Left hindlimb (tissue), 1 donor: ENCODE results near the gene ACAD8.

Experiments used
- DNase-seq: peaks from one replicate; pipeline ENCODE4 v3.0.0-alpha.2; 2018

ACAD8 gene

DNA sequence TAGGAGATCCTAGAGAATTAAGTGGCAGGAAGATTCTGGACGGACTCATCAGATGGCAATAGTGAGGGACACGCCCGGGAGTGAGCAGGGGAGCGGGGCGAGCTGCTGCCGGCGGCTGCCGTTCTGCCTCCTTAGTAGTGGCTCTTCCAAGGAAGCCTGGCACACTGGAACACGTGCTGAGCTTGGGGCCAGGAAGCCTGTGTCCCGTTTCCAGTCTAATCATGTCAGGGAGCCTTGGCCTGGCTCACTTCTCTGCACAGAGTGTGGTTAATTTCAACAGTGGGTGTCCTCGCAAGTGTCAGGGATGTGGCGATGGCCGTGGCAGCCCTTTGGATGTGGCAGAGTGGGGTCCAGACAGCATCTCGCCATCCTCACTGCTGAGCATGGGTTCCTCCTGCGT lies 39.3 kb downstream of the ACAD8 start:
- no peak for DNase-seq

DNA sequence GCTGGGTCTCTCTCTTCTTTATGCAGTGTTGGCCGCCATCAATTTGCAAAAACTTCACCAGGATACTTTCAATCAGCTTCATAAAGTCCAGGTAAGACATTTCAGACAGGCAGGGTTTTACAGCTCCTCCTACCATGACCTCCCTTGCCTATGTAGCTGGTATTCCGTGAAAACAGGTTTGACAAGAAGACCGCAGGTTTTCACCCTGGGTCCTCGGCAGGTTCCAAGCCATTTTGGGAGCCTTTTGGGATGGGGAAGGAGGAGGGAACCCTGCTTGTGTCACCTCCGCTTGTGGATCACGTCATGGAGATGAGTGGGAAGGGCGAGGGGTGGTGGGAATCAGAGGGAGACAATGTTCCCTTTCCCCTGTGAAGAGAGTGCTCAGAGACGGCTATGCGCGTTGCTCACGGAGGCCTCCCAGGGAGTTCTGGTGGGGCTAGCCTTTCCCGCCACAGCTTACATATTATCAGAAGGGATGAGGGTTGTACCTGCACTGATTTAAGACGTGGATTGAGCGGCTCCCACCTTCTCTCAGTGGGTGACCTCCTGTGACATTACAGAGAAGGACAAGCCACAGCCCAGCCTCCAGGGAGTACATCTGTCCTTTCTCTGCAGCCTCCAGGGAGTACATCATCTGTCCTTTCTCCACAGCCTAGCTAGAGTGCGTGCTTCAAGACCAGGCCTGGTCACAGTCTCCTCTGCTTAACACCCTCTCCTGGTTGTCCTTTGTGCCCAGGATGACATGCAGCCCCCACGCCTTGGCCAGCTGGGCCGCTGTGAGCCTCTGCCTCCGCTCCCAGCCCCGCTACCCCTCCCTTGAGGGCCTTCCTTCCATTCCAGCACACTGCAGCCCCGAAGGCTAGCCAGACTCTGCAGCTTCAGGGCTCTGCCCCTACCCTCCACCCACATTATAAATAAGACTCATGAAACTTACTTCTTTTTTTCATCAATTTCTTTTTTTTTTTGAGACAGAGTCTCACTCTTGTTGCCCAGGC lies 40.0 kb downstream of the ACAD8 start:
- DNase-seq, result no peak

DNA sequence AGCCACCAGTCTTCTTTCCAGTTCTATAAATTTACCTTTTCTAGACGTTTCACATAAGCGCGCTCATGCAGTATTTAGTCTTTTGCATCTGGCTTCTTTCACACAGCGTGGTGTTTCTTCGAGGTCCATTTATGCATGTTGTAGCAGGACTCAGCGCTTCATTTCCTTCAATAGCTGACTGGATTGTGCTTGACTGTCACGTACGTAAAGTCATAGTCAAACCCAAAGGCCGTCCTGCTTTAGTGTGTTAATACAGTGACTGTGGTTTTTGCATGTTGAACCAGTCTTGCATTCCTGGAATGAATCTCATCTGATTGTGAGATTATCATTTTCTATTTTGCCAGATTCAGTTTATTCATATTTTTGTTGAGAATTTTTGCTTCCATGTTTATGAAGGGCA lies 41.3 kb downstream of the ACAD8 start:
- no peak for DNase-seq

DNA sequence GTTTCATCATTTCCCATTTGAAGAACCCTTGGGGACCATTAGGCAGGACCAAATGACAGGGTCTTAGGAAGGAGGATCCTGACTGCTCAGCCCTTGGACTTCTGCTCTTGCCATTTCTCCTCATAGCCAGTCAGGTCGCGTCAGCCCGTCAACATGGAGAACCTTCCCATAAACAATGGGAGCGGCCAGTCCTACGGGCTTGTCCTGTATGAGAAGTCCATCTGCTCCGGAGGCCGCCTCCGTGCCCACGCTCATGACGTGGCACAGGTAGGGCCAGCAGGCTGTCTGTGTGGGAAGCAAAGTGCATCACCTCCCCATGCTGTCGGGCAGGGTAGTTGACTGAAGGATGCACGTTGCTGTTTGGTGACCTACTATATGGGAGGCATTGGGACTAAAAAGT lies 58.9 kb downstream of the ACAD8 start:
- DNase-seq, result no peak

DNA sequence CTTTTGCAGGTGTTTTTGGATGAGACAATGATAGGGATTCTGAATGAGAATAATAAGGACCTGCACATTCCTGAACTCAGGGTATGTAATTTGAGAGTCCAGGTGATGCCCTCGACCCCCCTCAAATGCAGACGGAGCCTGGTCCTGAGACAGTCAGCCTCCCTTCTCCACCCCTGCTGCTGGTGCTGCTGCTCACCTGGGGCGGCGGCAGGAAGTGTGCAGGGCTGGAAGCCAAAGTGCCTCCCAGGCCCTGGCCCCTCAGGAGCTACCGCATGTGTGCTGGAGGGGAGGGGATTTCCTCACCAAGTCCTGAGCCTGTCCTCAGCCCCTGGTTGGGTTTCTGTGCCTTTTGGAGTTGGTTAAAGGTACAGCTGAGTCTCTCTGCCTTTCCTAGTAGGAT lies 59.4 kb downstream of the ACAD8 start:
- no peak for DNase-seq

DNA sequence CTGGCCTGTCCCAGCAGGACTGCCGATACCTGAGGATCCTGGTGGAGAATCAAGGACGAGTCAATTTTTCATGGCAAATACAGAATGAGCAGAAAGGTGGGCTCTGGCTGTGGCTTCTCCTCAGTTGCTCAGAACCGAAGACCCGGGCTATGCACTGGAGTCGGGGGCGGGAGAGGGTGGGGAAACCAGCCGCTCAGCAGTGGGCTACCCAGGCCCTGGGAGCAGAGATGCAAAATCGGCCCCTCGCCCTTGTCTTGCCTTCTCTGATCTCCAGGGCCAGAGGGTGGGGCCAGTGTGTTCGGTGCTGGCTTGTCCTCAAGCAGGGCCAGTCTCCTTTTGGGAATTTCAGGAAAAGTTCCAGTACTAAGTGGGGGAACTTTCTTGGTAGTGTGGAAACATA lies 60.0 kb downstream of the ACAD8 start:
- no peak for DNase-seq

DNA sequence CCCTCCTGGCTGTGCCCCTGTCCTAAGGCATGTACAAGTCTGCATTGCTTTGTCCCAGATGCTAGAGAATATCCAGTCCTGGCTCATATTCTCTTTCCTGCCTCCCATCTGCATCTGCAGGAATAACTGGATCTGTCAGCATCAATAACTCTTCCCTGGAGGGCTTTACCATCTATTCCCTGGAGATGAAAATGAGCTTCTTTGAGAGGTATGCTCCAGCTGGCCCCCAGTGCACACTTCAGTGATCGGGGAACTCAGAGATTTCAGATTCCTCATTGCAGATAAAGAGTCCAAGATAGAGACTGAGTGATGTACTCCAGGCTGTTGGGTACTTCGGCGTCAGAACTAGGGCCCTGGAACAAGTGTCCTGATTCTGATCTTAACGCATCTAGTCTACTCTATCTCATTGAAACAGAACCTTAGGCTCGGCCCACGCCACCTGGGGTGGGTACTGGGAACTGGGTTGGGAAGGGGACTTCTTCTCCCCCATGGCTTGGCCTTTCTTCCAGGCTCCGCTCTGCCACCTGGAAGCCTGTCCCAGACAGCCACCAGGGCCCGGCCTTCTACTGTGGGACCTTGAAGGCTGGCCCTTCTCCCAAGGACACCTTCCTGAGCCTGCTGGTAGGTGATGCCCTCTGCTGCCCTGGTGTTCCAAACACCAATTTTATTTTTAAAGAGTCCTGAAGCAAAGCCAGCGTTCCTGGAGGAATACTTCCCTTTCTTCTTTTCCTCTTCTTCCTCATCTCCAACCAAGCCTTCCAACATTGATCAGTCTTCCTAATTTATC lies 60.6 kb downstream of the ACAD8 start:
- DNase-seq, result no peak
